Panc1 (cell line): ENCODE data around the gene PRC1. TPM values are rescaled to one million over a fixed set of nuclear protein-coding genes. Genes with fewer than 3 reads are reported as not detected.
A peak's percentile ranks its signal among the peaks of the same experiment; 100 is the strongest.

Experiments
- ATAC-seq: fragments of 200-7000 bp; cut with Tn5 transposase; 2 replicates; pipeline ENCODE4 v1.9.1; 2020; ENCODE audit warnings: mild to moderate bottlenecking, moderate library complexity
- BruUV-seq: library from RNA; stranded (reverse); fragments of 400-500 nt; replicated peaks from 2 replicates; lab custom pipeline; 2021; lab: Mats Ljungman, UMichigan
- CTCF ChIA-PET: fragments of 300-600 bp; sonication (Branson Sonifier 250); formaldehyde crosslinking; loops from one replicate; lab custom pipeline; 2022; ENCODE audit warnings: antibody characterized with exemption; lab: Charles Lee
- POLR2A ChIA-PET: fragments of 300-600 bp; sonication (Branson Sonifier 250); formaldehyde crosslinking; loops from one replicate; lab custom pipeline; 2022; ENCODE audit warnings: antibody characterized with exemption; lab: Charles Lee
- DNase-seq: peaks from one replicate; pipeline ENCODE4 v3.0.0-alpha.2; 2010; ENCODE audit warnings: low read depth, low spot score
- H3K27ac ChIP-seq: 2 replicates; pipeline ENCODE4 v1.5.1; 2011; ENCODE audit warnings: mild to moderate bottlenecking, low read length, inconsistent platforms
- H3K27me3 ChIP-seq: fragments of 200-500 bp; sonication (Bioruptor generic); 2 replicates; pipeline ENCODE4 v1.6.0; 2014; ENCODE audit warnings: low read length, inconsistent platforms; ENCODE audit not compliant: control insufficient read depth, insufficient read depth
- H3K36me3 ChIP-seq: fragments of 200-500 bp; sonication (Bioruptor generic); 2 replicates; pipeline ENCODE4 v1.5.1; 2014; ENCODE audit warnings: inconsistent platforms, mild to moderate bottlenecking, low read length, moderate library complexity; ENCODE audit not compliant: control insufficient read depth, insufficient read depth
- H3K4me1 ChIP-seq: 2 replicates; pipeline ENCODE4 v1.5.1; 2011; ENCODE audit warnings: inconsistent platforms, mild to moderate bottlenecking, low read length, moderate library complexity; ENCODE audit not compliant: control insufficient read depth, insufficient read depth
- H3K4me3 ChIP-seq, 2 experiments: 2 replicates each; pipeline ENCODE4 v1.5.1; 2011 to 2012; ENCODE audit warnings: low read depth in 2 of 2, low read length in 2 of 2, mild to moderate bottlenecking in 2 of 2, inconsistent platforms in 1 of 2, moderate library complexity in 1 of 2
- H3K9me3 ChIP-seq: fragments of 200-500 bp; sonication (Bioruptor generic); 2 replicates; pipeline ENCODE4 v1.5.1; 2014; ENCODE audit warnings: low read depth, mild to moderate bottlenecking, inconsistent platforms, low read length, moderate library complexity; ENCODE audit not compliant: control insufficient read depth, insufficient read depth
- CTCF ChIP-seq: fragments of 450-650 bp; IDR thresholded peaks from 2 replicates; pipeline ENCODE4 v1.5.1; 2017; ENCODE audit warnings: mild to moderate bottlenecking
- POLR2AphosphoS5 ChIP-seq: IDR thresholded peaks from 2 replicates; pipeline ENCODE4 v1.6.1; 2012; ENCODE audit warnings: mild to moderate bottlenecking, low read depth, low read length, moderate library complexity
- REST ChIP-seq, 2 experiments: IDR thresholded peaks; 2 replicates each; pipeline ENCODE4 v1.6.1; 2011 to 2012; ENCODE audit warnings: low read depth in 2 of 2, control low read depth in 1 of 2, low read length in 1 of 2, mild to moderate bottlenecking in 1 of 2, moderate library complexity in 1 of 2; ENCODE audit not compliant: insufficient read depth in 1 of 2
- SIN3A ChIP-seq: IDR thresholded peaks from 2 replicates; pipeline ENCODE4 v1.6.1; 2012; ENCODE audit warnings: low read depth, mild to moderate bottlenecking, low read length, moderate library complexity, borderline replicate concordance; ENCODE audit not compliant: insufficient read depth
- TCF7L2 ChIP-seq: IDR thresholded peaks from 2 replicates; pipeline ENCODE4 v1.6.1; 2011; ENCODE audit warnings: mild to moderate bottlenecking, low read depth, low read length, inconsistent platforms
- in situ Hi-C: cut with HindIII; loops from 2 replicates; pipeline ENCODE4 v1.10.0; 2016; ENCODE audit warnings: low sequenced_read_pairs, low pct_unique_long_range_greater_than_20kb
- intact Hi-C: fragments of 100-400 bp; cut with micrococcal nuclease; formaldehyde crosslinking; loops from one replicate; pipeline ENCODE4 v1.10.0; 2022; ENCODE audit not compliant: unreplicated experiment
- total RNA-seq: library from RNA; stranded (reverse); gene quantifications from one replicate; pipeline ENCODE4 v1.2.1, GENCODE V29; 2021; ENCODE audit not compliant: unreplicated experiment

The PRC1 gene
- total RNA-seq, 1 experiment from 2014 or later: 228 TPM

- H3K36me3 ChIP-seq: no peaks in the 10 kb centered on the region; the same call in 1 of the 2 replicates
- H3K27me3 ChIP-seq: no peaks in the 10 kb centered on the region
- ChIA-PET CTCF (interaction anchor here (2.2 kb wide), 1 partner anchor 10 kb away, joined by 6 read pairs; the partner anchor contains the start of gene HDDC3), POLR2A (no interaction called here)
- in situ Hi-C loops (no loop called here), intact Hi-C loops (no loop called here)
- no peak overlapping the region for H3K27ac ChIP-seq
- TF ChIP-seq POLR2AphosphoS5: no peak
- no peak for TF ChIP-seq CTCF
- TF ChIP-seq REST (IDR thresholded peaks at IDR 0.05; ENCODE audit: insufficient read depth in 1 of 2, low read depth in 2 of 2, low read length in 1 of 2): no peak
- no peak for TF ChIP-seq TCF7L2
- TF ChIP-seq SIN3A: no peak
- no peak overlapping the region for H3K4me3 ChIP-seq
- ATAC-seq (no peak), DNase-seq (no peak)
- no peaks in the 10 kb centered on the region for H3K9me3 ChIP-seq
- BruUV-seq: no TSS peak
- H3K4me1 ChIP-seq: no peaks in the 10 kb centered on the region
These were observed 51.8 kb downstream of the PRC1 start for GRCh38 chr15:90942354-90943120.

- DNase-seq: no peak
- POLR2A ChIA-PET: no interaction called here
These were observed 53.3 kb downstream of the PRC1 start for GRCh38 chr15:90941038-90941437.

More at GRCh38 chr15:90941038-90941437, 53.3 kb downstream of the PRC1 start:
- Histone ChIP-seq H3K27ac (no peak overlapping the region), H3K27me3 (no peaks in the 10 kb centered on the region), H3K36me3 (no peaks in the 10 kb centered on the region; the same call in 1 of the 2 replicates), H3K4me3 (no peak overlapping the region), H3K9me3 (no peaks in the 10 kb centered on the region), H3K4me1 (peaks cover 6% of the 10 kb centered on the region)
- CTCF ChIA-PET: interaction anchor here (0.6 to 1.2 kb wide), 2 partner anchors 9 to 109 kb away, joined by 3 read pairs; partner anchors contain the start of gene HDDC3
- ATAC-seq: no peak
- TF ChIP-seq REST (IDR thresholded peaks at IDR 0.05; ENCODE audit: insufficient read depth in 1 of 2, low read depth in 2 of 2, low read length in 1 of 2) (no peak), SIN3A (no peak), POLR2AphosphoS5 (no peak), TCF7L2 (no peak), CTCF (no peak)
- intact Hi-C loops: no loop called here
- in situ Hi-C loops: no loop called here
- TSS peak; percentile 49 for BruUV-seq
